IMR-90 (cell line): ENCODE results near the gene PRDM2.

ENCODE experiments used
- BHLHE40 ChIP-seq: fragments of 150-350 bp; IDR thresholded peaks from 2 replicates; pipeline ENCODE4 v1.6.1; 2016; ENCODE audit warnings: mild to moderate bottlenecking, low read depth, low read length
- CEBPB ChIP-seq: IDR thresholded peaks from 2 replicates; pipeline ENCODE4 v1.6.1; 2012; ENCODE audit warnings: low read depth, low read length, improper control_type of control experiment
- CHD1 ChIP-seq: IDR thresholded peaks from 2 replicates; pipeline ENCODE4 v1.6.1; 2012; ENCODE audit warnings: low read depth, low read length, improper control_type of control experiment
- CTCF ChIP-seq: conservative IDR thresholded peaks from 2 replicates; pipeline ENCODE4 v1.5.1; 2012; ENCODE audit warnings: mild to moderate bottlenecking, low read depth, low read length, improper control_type of control experiment
- FOS ChIP-seq: fragments of 150-350 bp; IDR thresholded peaks from 2 replicates; pipeline ENCODE4 v1.6.1; 2016; ENCODE audit warnings: low read depth, low read length
- MAFK ChIP-seq: IDR thresholded peaks from 2 replicates; pipeline ENCODE4 v1.6.1; 2012; ENCODE audit warnings: low read depth, low read length, improper control_type of control experiment
- MAZ ChIP-seq: IDR thresholded peaks from 2 replicates; pipeline ENCODE4 v1.6.1; 2012; ENCODE audit warnings: low read depth, mild to moderate bottlenecking, low read length, improper control_type of control experiment, moderate library complexity, borderline replicate concordance
- POLR2A ChIP-seq: IDR thresholded peaks from 2 replicates; pipeline ENCODE4 v1.6.1; 2012; ENCODE audit warnings: mild to moderate bottlenecking, low read depth, low read length
- RAD21 ChIP-seq: IDR thresholded peaks from 2 replicates; pipeline ENCODE4 v1.6.1; 2012; ENCODE audit warnings: low read length, improper control_type of control experiment
- RCOR1 ChIP-seq: IDR thresholded peaks from 2 replicates; pipeline ENCODE4 v1.6.1; 2012; ENCODE audit warnings: mild to moderate bottlenecking, low read length, improper control_type of control experiment; ENCODE audit not compliant: insufficient replicate concordance
- RFX5 ChIP-seq: IDR thresholded peaks from 2 replicates; pipeline ENCODE4 v1.8.0; 2012; ENCODE audit warnings: low read depth, mild to moderate bottlenecking, low read length, moderate library complexity
- SMC3 ChIP-seq: fragments of 150-350 bp; IDR thresholded peaks from 2 replicates; pipeline ENCODE4 v1.6.1; 2016; ENCODE audit warnings: low read depth, mild to moderate bottlenecking, antibody characterized with exemption, low read length, moderate library complexity
- USF2 ChIP-seq: fragments of 150-350 bp; IDR thresholded peaks from 2 replicates; pipeline ENCODE4 v1.6.1; 2017; ENCODE audit warnings: mild to moderate bottlenecking, antibody characterized with exemption, low read length, low read depth
- TF ChIP-seq, protein P1 (sequence below): fragments of 150-350 bp; IDR thresholded peaks from 2 replicates; pipeline ENCODE4 v1.6.1; 2016; ENCODE audit warnings: low read depth, mild to moderate bottlenecking, low read length, moderate library complexity, borderline replicate concordance

DNA sequence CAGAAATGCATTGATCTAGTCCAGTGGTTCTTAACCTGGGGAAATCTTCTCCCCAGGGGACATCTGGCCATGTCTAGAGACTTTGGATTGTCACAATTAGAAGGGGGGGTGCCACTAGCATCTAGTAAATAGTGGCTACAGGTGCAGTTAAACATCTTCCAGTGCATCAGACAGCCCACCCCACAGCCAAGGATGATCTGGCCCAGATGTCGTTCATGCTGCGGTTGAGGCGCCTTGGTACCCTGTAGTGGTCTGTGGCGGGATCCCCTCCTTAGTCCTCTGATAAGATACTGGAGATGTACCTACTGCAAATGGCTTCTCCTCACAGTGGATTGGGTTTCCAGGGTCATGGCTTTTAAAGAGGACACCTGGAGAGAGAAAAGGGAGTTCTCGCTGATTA is 69.8 kb downstream of the PRDM2 start:
- TF ChIP-seq BHLHE40 = no peak
- TF ChIP-seq CTCF = no peak
- no peak for TF ChIP-seq CHD1
- TF ChIP-seq POLR2A = no peak
- no peak for TF ChIP-seq RFX5
- TF ChIP-seq USF2 = no peak
- no peak for TF ChIP-seq RAD21
- TF ChIP-seq CEBPB = no peak
- no peak for TF ChIP-seq FOS
- TF ChIP-seq MAZ = no peak
- no peak for TF ChIP-seq MAFK
- no peak for TF ChIP-seq RCOR1
- TF ChIP-seq SMC3 = no peak
- TF ChIP-seq, protein P1, sequence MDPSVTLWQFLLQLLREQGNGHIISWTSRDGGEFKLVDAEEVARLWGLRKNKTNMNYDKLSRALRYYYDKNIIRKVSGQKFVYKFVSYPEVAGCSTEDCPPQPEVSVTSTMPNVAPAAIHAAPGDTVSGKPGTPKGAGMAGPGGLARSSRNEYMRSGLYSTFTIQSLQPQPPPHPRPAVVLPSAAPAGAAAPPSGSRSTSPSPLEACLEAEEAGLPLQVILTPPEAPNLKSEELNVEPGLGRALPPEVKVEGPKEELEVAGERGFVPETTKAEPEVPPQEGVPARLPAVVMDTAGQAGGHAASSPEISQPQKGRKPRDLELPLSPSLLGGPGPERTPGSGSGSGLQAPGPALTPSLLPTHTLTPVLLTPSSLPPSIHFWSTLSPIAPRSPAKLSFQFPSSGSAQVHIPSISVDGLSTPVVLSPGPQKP = no peak
